ENCODE data around the gene LY6G6F. TPM values are rescaled to one million over a fixed set of nuclear protein-coding genes. Genes with fewer than 3 reads are reported as not detected.

LY6G6F gene
- total RNA-seq, 1 donor from 2014 or later = not detected

GRCh38 chr6:31663126-31663960 is 43.3 kb upstream of the LY6G6F start:
- Mint-ChIP-seq H3K4me1 (ENCODE audit: low read depth) (peaks cover 69% of the 10 kb centered on the region), H3K4me3 (ENCODE audit: unreplicated experiment) (peak overlapping the region; percentile 87), H3K27me3 (ENCODE audit: low read depth) (no peaks in the 10 kb centered on the region), H3K9me3 (ENCODE audit: low read depth) (no peaks in the 10 kb centered on the region), H3K27ac (ENCODE audit: unreplicated experiment) (peak overlapping the region; percentile 98), H3K36me3 (ENCODE audit: low read depth) (peaks cover 9% of the 10 kb centered on the region)
- no peak for TF ChIP-seq CTCF (IDR thresholded peaks at IDR 0.05)
- DNase-seq (ENCODE audit: low spot score) = no peak

- Mint-ChIP-seq H3K4me1 (ENCODE audit: low read depth) (peaks cover 60% of the 10 kb centered on the region), H3K9me3 (ENCODE audit: low read depth) (no peaks in the 10 kb centered on the region), H3K27me3 (ENCODE audit: low read depth) (no peaks in the 10 kb centered on the region), H3K4me3 (ENCODE audit: unreplicated experiment) (peak overlapping the region; percentile 87), H3K36me3 (ENCODE audit: low read depth) (peaks cover 16% of the 10 kb centered on the region), H3K27ac (ENCODE audit: unreplicated experiment) (peak overlapping the region; percentile 98)
- no peak for DNase-seq (ENCODE audit: low spot score)
- no peak for TF ChIP-seq CTCF (IDR thresholded peaks at IDR 0.05)
These were observed 42.5 kb upstream of the LY6G6F start for GRCh38 chr6:31663961-31664789.

- DNase-seq (ENCODE audit: low spot score) = no peak
- no peak for TF ChIP-seq CTCF (IDR thresholded peaks at IDR 0.05)
- peak within 1 kb of the TSS; percentile 87 for H3K4me3 Mint-ChIP-seq (ENCODE audit: unreplicated experiment)
- H3K27me3 Mint-ChIP-seq (ENCODE audit: low read depth) = no peaks in the 10 kb centered on the region
- H3K9me3 Mint-ChIP-seq (ENCODE audit: low read depth) = no peaks in the 10 kb centered on the region
- H3K27ac Mint-ChIP-seq (ENCODE audit: unreplicated experiment) = peak within 1 kb of the TSS; percentile 98
- H3K4me1 Mint-ChIP-seq (ENCODE audit: low read depth) = peaks cover 53% of the 10 kb centered on the region
- H3K36me3 Mint-ChIP-seq (ENCODE audit: low read depth) = peaks cover 20% of the 10 kb centered on the region
These were observed 41.7 kb upstream of the LY6G6F start, which contains the start of gene GPANK1 for GRCh38 chr6:31664790-31665500. GPANK1 (minus strand) TSS chr6:31664997; CDS start chr6:31664478, 519 bp downstream.

- H3K27ac Mint-ChIP-seq (ENCODE audit: unreplicated experiment) = peak within 1 kb of the TSS; percentile 98
- peaks cover 24% of the 10 kb centered on the region for H3K36me3 Mint-ChIP-seq (ENCODE audit: low read depth)
- peaks cover 49% of the 10 kb centered on the region for H3K4me1 Mint-ChIP-seq (ENCODE audit: low read depth)
- peak; percentile 99 for DNase-seq (ENCODE audit: low spot score)
- TF ChIP-seq CTCF (IDR thresholded peaks at IDR 0.05) = peak; percentile 32
- no peaks in the 10 kb centered on the region for H3K9me3 Mint-ChIP-seq (ENCODE audit: low read depth)
- H3K27me3 Mint-ChIP-seq (ENCODE audit: low read depth) = no peaks in the 10 kb centered on the region
- H3K4me3 Mint-ChIP-seq (ENCODE audit: unreplicated experiment) = peak within 1 kb of the TSS; percentile 87
These were observed 40.9 kb upstream of the LY6G6F start, which contains the start of gene CSNK2B for GRCh38 chr6:31665501-31666336. CSNK2B (plus strand) TSS chr6:31666080; CDS start chr6:31666832, 752 bp downstream.
